GM19372 (cell line): ENCODE measurements around the gene ST3GAL4.
A peak's percentile ranks its signal among the peaks of the same experiment; 100 is the strongest.

Experiments
- ATAC-seq: cut with Tn5 transposase; IDR thresholded peaks from one replicate; pipeline ENCODE4 v1.9.1; 2021; ENCODE audit warnings: mild to moderate bottlenecking, low read depth, moderate library complexity; ENCODE audit not compliant: unreplicated experiment

Gene ST3GAL4

DNA sequence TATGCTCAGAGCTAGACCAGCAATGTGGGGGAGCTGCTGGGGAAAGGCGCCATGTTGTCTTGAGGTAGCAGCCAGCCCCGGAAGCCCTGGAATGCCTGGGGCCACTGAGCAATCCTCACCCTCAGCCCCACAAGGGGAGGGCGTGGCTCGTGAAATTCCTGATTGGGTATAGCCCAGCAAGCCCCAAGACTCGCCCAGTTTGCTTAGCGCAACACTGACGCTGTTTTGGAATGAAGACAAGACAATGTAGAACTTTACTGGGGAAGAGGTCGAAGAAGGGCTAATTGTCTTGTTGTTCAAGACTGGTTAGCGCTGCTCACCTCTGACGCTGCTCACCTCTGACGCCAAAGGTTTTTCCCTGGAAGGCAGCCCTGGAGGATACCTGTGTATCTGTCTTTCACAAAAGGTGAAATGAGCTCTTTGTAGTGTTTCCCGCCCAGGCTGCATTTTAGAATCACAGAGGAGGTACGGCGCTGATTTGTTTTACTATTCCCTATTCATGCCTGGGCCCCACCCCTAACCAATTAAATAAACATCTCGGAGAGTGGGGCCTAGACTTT lies 47.6 kb downstream of the ST3GAL4 start:
- ATAC-seq = no peak

DNA sequence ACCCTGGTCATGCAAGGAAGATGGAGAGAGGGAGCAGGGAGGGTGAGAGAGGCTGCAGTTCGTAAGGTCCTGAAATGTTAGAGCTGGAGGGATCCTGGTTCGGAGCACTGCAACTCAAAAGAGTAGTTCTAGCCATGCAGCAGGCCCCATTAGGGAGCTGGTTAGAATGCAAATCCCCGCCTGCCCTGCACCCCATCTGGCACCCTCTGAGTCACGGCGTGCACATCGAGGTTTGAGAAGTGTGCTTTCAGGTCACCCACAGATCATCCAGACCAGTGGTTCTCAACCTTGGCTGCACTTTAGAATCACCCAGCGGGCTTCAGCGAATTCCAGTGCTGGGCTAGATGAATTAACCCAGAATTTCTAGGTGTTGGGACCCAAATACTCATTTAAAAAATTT lies 48.2 kb downstream of the ST3GAL4 start:
- peak; percentile 88 for ATAC-seq

GRCh38 chr11:126404367-126404766 lies 48.9 kb downstream of the ST3GAL4 start:
- no peak for ATAC-seq

DNA sequence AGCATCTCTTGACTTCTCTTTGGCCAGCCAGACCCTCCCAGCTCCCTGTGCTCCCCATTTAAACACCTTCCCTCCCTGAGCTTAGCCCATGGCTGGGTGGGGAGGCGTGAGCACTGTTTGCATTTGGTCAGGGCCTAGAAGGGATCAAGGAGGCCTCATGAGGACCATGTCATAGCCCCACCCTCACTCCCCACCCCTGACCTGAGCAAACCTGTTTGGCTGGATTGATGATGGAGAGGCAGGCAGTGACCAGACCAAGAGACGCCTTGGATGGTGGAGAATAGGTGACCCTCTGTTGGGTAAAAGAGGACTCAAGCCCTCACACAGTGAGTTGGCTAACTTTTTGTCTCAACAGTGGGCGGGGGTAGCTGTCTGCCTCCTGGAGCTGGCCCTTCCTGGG lies 49.9 kb downstream of the ST3GAL4 start:
- ATAC-seq = no peak

- ATAC-seq = no peak
Observed at GRCh38 chr11:126405906-126406305, 50.4 kb downstream of the ST3GAL4 start.

- no peak for ATAC-seq
Observed at GRCh38 chr11:126406368-126406767, 50.9 kb downstream of the ST3GAL4 start.

DNA sequence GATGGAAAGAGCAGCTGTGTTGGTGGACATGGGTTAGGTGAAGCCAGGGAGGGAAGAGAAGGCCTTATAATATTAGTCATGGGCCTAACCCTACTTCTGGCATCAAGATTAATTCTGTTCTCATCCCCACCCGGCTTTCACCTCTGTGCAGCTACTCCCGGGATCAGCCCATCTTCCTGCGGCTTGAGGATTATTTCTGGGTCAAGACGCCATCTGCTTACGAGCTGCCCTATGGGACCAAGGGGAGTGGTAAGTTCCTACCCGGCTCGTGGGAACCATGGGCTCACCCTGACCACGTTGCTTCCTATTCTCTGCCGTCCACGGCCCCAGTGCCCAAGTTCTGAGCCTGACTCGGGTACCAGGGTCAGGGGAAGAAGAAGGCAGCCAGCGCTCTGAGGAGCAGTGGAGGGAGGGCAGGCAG lies 51.6 kb downstream of the ST3GAL4 start:
- no peak for ATAC-seq

GRCh38 chr11:126407682-126408288 lies 52.3 kb downstream of the ST3GAL4 start:
- ATAC-seq = no peak

DNA sequence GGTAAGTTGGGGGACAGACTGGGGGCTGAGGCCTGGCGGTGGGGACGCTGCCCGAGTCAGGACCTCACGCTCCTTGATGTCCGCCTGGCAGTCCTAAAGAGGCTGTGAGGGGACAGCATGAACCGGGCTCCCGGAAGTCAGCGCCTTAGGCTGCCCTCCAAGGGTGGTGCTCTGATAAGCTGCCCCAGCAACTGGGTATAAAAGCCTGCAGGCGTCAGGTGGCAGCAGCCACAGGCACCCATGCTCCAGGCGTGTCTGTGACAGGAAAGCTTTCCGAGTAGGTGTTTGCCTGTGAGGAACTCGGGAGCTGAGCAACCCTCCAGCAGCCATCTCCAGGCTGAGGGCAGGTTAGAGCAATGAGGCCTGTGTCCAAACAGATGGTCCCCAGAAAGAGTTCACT lies 53.0 kb downstream of the ST3GAL4 start:
- ATAC-seq = no peak

GRCh38 chr11:126408901-126409619 lies 53.6 kb downstream of the ST3GAL4 start:
- ATAC-seq = no peak

DNA sequence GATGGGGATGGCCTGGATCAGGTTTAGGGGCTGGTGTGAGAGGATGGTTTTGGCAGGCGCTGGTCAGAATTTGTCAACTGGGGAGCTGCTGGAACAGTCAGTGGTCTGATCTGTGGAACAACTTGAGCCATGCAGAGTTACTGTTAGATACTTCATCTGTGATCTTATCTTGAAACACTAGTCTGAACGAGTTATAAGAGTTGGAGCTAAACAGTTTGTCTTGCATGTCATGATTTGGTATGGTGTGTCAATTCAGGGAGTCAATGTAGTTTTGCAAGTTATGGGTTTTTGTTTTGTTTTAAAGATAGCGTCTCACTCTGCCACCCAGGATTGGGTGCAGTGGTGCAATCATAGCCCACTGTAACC lies 54.1 kb downstream of the ST3GAL4 start:
- no peak for ATAC-seq

GRCh38 chr11:126410649-126411048 lies 55.2 kb downstream of the ST3GAL4 start:
- no peak for ATAC-seq

GRCh38 chr11:126411971-126412381 lies 56.5 kb downstream of the ST3GAL4 start:
- no peak for ATAC-seq

DNA sequence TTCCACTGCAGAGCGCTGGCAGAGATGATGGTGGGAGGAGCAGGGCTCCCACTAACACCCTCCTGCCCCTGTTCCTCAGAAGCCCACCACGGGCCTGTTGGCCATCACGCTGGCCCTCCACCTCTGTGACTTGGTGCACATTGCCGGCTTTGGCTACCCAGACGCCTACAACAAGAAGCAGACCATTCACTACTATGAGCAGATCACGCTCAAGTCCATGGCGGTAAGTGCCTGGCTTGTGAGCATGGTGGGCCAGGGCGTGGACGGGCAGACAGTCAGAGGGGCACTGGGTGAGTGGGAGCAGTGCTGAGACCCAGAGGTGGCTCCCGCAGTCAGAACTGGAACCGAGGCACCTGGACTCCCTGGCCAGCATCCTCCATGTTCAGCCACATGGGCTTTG lies 57.9 kb downstream of the ST3GAL4 start:
- ATAC-seq = no peak

GRCh38 chr11:126413843-126414405 lies 58.4 kb downstream of the ST3GAL4 start:
- no peak for ATAC-seq

GRCh38 chr11:126414615-126415014 lies 59.1 kb downstream of the ST3GAL4 start:
- no peak for ATAC-seq

DNA sequence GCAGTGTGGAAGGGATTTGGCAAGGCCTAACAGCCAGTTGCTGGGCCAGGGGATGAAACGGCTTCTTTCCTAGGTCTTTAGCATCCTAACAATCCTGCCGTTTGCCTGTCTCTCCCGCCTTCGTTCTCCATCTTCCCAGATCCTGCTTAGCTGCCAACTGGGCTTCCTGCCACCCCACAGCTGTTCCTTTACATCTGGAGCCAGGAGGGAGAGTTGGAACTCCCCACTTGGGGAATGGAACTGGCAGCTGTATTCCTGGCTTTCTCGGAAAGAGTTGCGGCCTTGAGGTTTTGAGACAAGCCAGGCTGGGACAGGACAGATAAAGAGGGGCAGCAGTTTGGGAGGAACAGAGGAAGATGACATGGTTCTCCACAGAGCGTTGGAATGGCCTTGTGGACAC lies 59.6 kb downstream of the ST3GAL4 start:
- no peak for ATAC-seq

GRCh38 chr11:126415669-126416420 lies 60.4 kb downstream of the ST3GAL4 start:
- ATAC-seq = peak; percentile 5

DNA sequence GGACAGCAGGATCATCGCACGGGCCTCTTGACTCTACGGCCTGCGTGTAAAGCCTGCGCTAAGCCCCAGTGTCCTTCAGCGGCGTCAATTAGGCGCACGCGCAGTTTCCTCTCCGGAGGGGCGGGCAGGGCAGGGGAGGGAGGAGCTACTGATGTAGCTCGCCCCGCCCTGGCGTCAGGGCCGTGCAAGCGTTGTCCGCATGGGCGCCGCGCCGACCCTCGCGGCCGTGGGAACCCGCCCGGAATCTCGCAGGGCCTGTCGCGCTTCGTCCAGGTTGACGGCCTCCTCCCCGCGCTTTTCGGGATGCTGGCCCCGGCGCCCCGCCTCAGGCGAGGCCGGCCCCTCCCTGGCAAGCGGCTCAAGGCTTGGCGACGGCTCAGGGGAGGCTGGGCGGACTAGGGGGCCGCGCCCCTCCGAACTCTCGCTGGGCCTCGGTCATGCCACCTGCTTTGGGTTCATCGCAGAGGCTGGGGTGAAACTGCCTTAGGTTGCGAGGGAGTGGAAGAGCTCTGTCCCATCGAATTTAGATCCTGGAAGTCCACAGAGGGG lies 61.1 kb downstream of the ST3GAL4 start:
- peak; percentile 95 for ATAC-seq

- ATAC-seq = no peak
Observed at GRCh38 chr11:126417091-126417862, 61.8 kb downstream of the ST3GAL4 start.
